GOT3 (cell line): ENCODE data around the gene CFAP299.

Experiments used
- DNase-seq: peaks from one replicate; lab custom pipeline; 2025; ENCODE audit warnings: mixed read lengths; lab: John Stamatoyannopoulos, UW

Gene CFAP299

GRCh38 chr4:80447493-80447892, 112.0 kb downstream of the CFAP299 start:
- no peak for DNase-seq

DNA sequence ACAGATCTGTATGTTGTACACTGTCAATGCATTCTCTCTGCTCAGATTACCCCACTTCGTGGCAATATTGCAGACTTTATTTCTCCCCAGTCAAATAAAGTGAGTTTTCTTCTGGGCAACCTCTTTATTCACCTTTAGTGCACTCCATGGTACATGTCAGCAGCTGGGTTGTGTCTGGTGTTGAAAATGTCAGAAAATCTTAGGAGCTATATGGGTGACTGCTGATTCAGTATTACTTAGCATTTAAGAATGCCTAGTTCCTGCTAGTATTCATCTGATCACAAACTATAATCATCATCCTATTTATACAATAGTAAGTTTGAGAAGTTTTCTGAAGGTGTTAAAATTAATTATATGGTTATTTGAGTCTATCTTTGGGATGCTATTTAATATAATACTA, 112.5 kb downstream of the CFAP299 start:
- no peak for DNase-seq

DNA sequence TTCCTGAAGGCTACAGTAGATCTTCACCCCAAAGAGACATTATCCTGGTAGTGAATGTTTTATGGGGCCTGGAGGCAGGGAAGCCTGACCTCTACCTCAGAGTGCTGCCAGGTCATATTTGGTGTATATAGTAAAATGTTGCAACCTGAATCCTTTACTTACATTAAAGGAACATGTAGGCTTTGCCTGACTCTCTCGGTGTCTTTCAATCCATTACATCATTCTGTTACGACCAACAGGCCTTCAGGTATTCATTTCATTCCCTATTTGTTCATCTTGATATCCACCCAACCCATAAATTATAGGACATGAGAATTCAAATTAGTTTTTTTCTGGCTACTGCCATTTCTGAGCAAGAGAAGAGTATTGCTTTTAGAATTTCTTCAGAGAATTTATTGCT, 116.5 kb downstream of the CFAP299 start:
- DNase-seq = no peak

DNA sequence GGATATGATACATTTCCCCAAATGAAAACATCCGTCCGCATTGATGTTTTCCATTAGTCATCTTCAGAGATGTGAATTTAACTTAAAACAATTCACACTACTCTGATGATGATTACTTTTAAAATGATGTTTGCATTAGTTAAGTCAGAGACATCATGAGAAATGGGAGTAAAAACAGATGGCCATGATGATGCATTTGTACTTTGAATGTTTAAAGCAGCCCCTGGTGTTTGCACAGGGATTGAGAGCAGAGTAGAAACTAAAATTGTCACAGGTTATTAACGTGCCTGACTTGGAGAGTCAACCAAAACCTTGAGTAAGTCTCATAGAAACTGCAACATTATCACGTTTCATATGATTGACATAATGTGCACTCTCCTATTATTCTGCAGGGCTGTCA, 117.2 kb downstream of the CFAP299 start:
- DNase-seq = no peak

DNA sequence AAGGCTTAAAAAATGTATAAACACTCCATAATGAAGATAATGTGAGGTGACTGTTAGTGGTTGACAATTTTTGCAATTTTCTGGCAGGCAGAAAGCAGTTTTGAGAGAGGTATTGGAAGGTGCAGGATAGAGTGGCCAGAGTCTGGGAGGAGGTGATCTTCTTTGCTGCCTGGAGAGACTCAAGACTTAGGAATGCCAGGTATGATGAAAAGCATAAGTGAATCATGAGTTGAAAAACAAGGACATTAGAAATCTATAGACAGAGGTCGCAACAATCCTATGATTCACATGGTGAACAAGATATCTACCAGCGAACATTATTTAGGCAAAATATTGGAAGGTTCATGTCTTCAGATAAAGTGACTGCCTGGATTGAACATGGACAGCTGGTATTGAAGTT, 118.5 kb downstream of the CFAP299 start:
- DNase-seq = no peak

DNA sequence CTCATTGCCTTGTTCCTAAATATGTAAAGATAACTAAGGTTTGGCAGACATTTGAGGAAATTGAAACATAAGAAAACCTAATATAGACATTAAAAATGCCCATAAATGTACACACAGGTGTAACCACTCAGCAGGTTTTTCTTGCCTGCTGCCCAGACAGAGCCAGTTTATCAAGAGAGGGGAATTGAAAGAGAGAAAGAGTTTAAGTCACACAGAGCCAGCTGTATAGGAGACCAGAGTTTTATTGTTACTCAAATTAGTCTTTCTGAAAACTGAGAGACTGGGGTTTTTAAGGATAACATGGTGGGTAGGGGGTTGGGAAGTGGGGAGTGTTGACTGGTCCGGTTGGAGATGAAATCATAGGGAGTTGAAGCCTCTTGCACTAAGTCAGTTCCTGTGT, 119.0 kb downstream of the CFAP299 start:
- DNase-seq = no peak

DNA sequence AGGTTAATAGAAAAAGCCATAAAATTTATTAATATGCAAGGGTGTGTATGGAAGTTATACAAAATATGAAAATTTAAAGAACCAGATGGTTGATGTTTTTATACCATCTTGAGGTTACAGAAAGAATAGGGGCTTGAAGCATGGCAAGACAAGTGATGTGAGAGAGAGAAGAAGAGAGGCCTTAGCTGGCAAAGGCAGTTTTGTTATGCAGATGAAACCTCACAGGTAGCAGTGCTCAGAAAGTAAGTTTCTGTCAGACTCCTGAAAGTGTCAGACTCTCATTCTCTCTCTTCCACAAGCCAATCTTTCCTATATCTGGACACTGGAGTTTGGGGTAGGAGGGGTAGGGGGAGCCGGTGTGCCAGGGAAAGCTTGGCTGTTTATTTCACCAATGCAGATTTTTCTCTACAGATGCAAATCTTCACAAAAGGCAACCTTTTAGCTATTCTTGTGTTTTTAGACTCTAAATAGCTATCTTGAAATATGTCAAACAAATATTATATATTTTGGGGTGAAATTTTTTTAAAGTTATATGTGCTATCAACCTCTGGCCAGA, 124.5 kb downstream of the CFAP299 start:
- DNase-seq = no peak

GRCh38 chr4:80461412-80461811, 125.9 kb downstream of the CFAP299 start:
- DNase-seq = no peak

- no peak for DNase-seq
Observed at GRCh38 chr4:80462621-80463091, 127.1 kb downstream of the CFAP299 start.

- DNase-seq = no peak
Observed at GRCh38 chr4:80463509-80463908, 128.0 kb downstream of the CFAP299 start.

GRCh38 chr4:80465238-80465637, 129.7 kb downstream of the CFAP299 start:
- no peak for DNase-seq

GRCh38 chr4:80465736-80466135, 130.2 kb downstream of the CFAP299 start:
- no peak for DNase-seq

GRCh38 chr4:80466618-80467017, 131.1 kb downstream of the CFAP299 start:
- DNase-seq = no peak

GRCh38 chr4:80471756-80472155, 136.2 kb downstream of the CFAP299 start:
- no peak for DNase-seq

DNA sequence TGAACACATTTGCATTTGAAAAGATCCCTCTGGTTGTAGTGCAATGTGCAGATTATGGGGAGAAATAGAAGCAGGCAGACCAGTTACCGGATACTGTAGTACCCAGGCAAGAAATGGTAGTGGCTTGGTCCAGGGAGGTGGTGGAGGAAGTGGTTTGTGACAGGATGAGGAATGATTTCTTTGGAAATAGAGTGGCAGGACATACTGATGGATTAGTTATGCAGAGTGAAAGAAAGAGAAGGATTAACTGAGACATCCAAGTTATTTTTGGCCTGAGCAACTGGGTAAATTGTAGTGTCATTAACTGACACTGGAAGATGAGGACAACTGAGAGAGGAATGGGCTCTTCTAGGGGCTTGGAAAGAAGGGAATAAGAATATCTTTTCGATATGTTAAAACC, 139.7 kb downstream of the CFAP299 start:
- DNase-seq = no peak

DNA sequence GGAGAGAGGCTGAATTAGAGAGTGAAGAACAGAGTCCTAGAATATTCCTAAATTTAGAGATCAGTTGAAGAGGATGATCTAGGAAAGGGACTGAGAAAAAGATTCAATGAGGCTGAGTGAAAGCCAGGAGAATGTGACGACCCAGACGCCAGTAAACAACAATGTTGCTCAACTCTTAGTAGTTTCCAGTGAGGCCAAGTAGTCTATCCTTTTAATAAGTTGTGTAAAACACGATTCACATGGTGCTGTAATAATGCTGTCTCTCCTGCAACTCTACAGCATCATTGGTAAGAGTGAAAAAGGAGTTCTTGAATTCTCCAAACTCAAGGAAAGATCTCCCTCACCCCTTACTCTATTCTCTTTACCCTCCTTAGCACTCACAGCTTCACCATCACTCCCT, 140.3 kb downstream of the CFAP299 start:
- no peak for DNase-seq

DNA sequence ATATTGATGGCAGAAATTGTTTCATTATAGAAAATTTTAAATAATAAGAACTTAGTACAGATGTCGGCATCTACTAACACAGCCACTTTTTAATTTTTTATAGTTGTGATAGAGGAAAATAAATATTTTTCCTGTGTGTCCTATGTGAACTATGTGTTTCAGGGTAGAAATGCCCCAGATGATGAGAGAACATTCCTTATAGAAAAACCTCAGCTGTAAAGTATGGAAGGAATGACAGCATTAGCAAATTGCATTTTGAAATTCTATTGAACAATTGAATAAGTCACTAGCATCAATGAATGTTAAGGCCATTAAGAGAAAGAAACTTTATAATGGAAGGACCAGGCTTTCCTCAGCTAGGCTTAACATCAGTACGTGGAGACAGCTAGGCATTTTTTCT, 149.2 kb downstream of the CFAP299 start:
- no peak for DNase-seq

GRCh38 chr4:80486603-80487002, 151.1 kb downstream of the CFAP299 start:
- DNase-seq = no peak

- DNase-seq = no peak
Observed at GRCh38 chr4:80489798-80490197, 154.3 kb downstream of the CFAP299 start.

- no peak for DNase-seq
Observed at GRCh38 chr4:80492761-80493160, 157.2 kb downstream of the CFAP299 start.

DNA sequence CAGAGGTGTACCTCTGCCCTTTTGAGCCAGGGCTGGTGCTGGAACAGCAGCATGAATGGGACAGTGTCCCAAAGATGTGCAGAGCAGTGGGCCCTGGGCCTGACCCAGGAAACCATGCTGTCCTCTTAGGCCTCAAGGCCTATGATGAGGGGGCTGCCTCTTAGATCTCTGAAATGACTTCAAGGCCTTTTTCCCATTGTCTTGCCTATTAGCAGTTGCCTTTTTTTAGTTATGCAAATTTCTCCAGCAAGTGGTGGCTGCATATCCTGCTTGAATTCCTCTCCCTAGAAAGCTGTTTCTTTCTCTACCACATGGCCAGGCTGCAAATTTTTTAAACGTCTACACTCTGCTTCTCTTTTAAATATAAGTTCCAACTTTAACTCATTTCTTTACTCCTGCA, 160.3 kb downstream of the CFAP299 start:
- no peak for DNase-seq

- no peak for DNase-seq
Observed at GRCh38 chr4:80498725-80499124, 163.2 kb downstream of the CFAP299 start.

GRCh38 chr4:80500613-80501012, 165.1 kb downstream of the CFAP299 start:
- DNase-seq = no peak

DNA sequence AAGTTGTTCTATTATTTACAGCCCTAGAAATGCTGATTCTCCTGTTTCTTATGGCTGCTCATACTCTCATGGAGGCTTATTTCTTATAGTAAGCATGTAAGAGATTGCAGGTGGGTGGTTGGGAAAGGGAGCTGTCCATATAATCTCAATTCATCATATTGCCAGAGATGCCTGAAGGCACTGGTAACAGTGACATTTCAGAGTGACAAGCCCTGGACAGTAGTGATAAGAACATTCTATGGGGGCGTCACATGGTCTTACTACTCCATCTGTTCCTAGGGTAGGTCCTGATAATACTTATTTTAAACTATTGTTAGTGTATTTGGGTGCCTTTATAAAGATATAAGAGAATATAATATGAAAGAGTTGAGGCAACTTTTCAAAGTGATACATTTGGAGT, 171.5 kb downstream of the CFAP299 start:
- DNase-seq = no peak

DNA sequence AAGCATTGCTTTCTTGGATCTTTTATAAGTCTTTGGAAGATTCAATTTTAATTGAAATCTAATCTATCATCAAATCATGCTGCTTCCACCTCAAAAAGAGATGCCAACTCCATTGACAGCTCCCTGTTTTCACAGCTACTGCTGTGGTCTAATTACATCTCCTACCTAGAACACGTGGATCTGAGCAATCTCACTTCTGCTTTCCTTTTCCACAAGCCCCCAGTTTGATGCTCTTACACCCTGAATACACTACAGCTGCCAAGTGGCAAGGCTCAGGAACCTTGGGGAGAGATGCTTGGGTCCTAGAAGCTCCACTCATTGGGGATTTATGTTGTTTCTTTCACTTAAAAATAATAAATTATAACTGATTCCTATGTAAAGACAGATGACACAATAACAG, 172.0 kb downstream of the CFAP299 start:
- no peak for DNase-seq
